ENCODE data around the gene PCBP3.

GRCh38 chr21:45747802-45748445 lies 104.4 kb downstream of the PCBP3 start:
- TF ChIP-seq POLR2A (IDR thresholded peaks at IDR 0.05) (no peak), CTCF (IDR thresholded peaks at IDR 0.05 in 4 of 5, conservative IDR thresholded peaks at IDR 0.05 in 1 of 5) (no peak)

All from gastrocnemius medialis (tissue), 4 donors.